Osteoblast (primary cell): ENCODE data around the gene SIRT2. TPM values are rescaled to one million over a fixed set of nuclear protein-coding genes. Genes with fewer than 3 reads are reported as not detected.

Experiments used
- DNase-seq: peaks from one replicate; pipeline ENCODE4 v3.0.0; 2011; ENCODE audit warnings: low spot score, mixed read lengths; ENCODE audit not compliant: insufficient read length; ENCODE audit errors: missing footprints
- H2AFZ ChIP-seq: 2 replicates; pipeline ENCODE4 v1.6.0; 2011; ENCODE audit warnings: mild to moderate bottlenecking, low read length
- H3K27ac ChIP-seq: 2 replicates; pipeline ENCODE4 v1.5.1; 2011; ENCODE audit warnings: mild to moderate bottlenecking, low read depth, low read length, moderate library complexity
- H3K27me3 ChIP-seq: 2 replicates; pipeline ENCODE4 v1.6.0; 2012; ENCODE audit warnings: mild to moderate bottlenecking, control low read depth, inconsistent platforms, low read length, moderate library complexity; ENCODE audit not compliant: insufficient read depth
- H3K36me3 ChIP-seq: 2 replicates; pipeline ENCODE4 v1.5.1; 2011; ENCODE audit warnings: mild to moderate bottlenecking, low read length, control low read depth, moderate library complexity; ENCODE audit not compliant: insufficient read depth
- H3K4me1 ChIP-seq: 2 replicates; pipeline ENCODE4 v1.5.1; 2011; ENCODE audit warnings: mild to moderate bottlenecking, low read length, control low read depth, moderate library complexity; ENCODE audit not compliant: insufficient read depth
- H3K4me2 ChIP-seq: 2 replicates; pipeline ENCODE4 v1.6.0; 2011; ENCODE audit warnings: mild to moderate bottlenecking, low read length; ENCODE audit not compliant: insufficient read depth
- H3K4me3 ChIP-seq: fragments of 200-600 bp; sonication (generic); 3 replicates; pipeline ENCODE4 v1.5.1; 2012; ENCODE audit warnings: mild to moderate bottlenecking, low read length, inconsistent platforms; ENCODE audit not compliant: insufficient read depth
- H3K79me2 ChIP-seq: 2 replicates; pipeline ENCODE4 v1.6.0; 2012; ENCODE audit warnings: mild to moderate bottlenecking, low read length, control low read depth, inconsistent platforms; ENCODE audit not compliant: insufficient read depth
- H3K9me3 ChIP-seq: 2 replicates; pipeline ENCODE4 v1.5.1; 2011; ENCODE audit warnings: low read depth, low read length, control low read depth
- H4K20me1 ChIP-seq: 2 replicates; pipeline ENCODE4 v1.6.0; 2012; ENCODE audit warnings: mild to moderate bottlenecking, low read length, control low read depth; ENCODE audit not compliant: insufficient read depth
- CTCF ChIP-seq: IDR thresholded peaks from 2 replicates; pipeline ENCODE4 v1.5.1; 2011; ENCODE audit warnings: mild to moderate bottlenecking, low read depth, low read length, moderate library complexity; ENCODE audit errors: extremely low read depth
- total RNA-seq: library from RNA; depleted of rRNA; stranded (reverse); fragments of >200 nt; gene quantifications from 2 replicates; pipeline ENCODE4 v1.2.3, GENCODE V29; 2012

The SIRT2 gene
- total RNA-seq, 1 donor: 77.4 TPM

GRCh38 chr19:38900743-38901190 lies 1.3 kb upstream of the SIRT2 start:
- no peaks in the 10 kb centered on the region for H3K27me3 ChIP-seq
- no peaks in the 10 kb centered on the region for H3K9me3 ChIP-seq
- H3K4me2 ChIP-seq: peak overlapping the region; percentile 99
- H2AFZ ChIP-seq: peak overlapping the region; percentile 92
- peak overlapping the region; percentile 91 for H3K27ac ChIP-seq
- H3K4me1 ChIP-seq: peaks cover 17% of the 10 kb centered on the region
- H3K79me2 ChIP-seq: peaks cover 56% of the 10 kb centered on the region
- DNase-seq: no peak
- H3K4me3 ChIP-seq: peak overlapping the region; percentile 84
- H4K20me1 ChIP-seq: peaks cover 6% of the 10 kb centered on the region
- H3K36me3 ChIP-seq: peaks cover 2% of the 10 kb centered on the region
- TF ChIP-seq CTCF: no peak

- H3K27ac ChIP-seq: peak overlapping the region; percentile 91
- peaks cover 17% of the 10 kb centered on the region for H3K4me1 ChIP-seq
- no peaks in the 10 kb centered on the region for H3K9me3 ChIP-seq
- TF ChIP-seq CTCF: no peak
- peaks cover 2% of the 10 kb centered on the region for H3K36me3 ChIP-seq
- peaks cover 6% of the 10 kb centered on the region for H4K20me1 ChIP-seq
- peak overlapping the region; percentile 99 for H3K4me2 ChIP-seq
- peak; percentile 72 for DNase-seq
- H2AFZ ChIP-seq: peak overlapping the region; percentile 92
- H3K4me3 ChIP-seq: peak overlapping the region; percentile 84
- peaks cover 59% of the 10 kb centered on the region for H3K79me2 ChIP-seq
- no peaks in the 10 kb centered on the region for H3K27me3 ChIP-seq
These were observed 798 bp upstream of the SIRT2 start for GRCh38 chr19:38900202-38900629.

- peak; percentile 87 for DNase-seq
- Histone ChIP-seq H3K4me1 (peaks cover 17% of the 10 kb centered on the region), H3K4me2 (peak overlapping the region; percentile 99), H2AFZ (peak overlapping the region; percentile 97), H3K4me3 (peak overlapping the region; percentile 84), H3K9me3 (no peaks in the 10 kb centered on the region), H3K36me3 (no peaks in the 10 kb centered on the region), H4K20me1 (peaks cover 6% of the 10 kb centered on the region), H3K27ac (peak overlapping the region; percentile 79), H3K27me3 (no peaks in the 10 kb centered on the region), H3K79me2 (peaks cover 59% of the 10 kb centered on the region)
- no peak for TF ChIP-seq CTCF
These were observed 501 bp downstream of the SIRT2 start for GRCh38 chr19:38898788-38899446.

- DNase-seq: peak; percentile 62
- Histone ChIP-seq H3K27me3 (no peaks in the 10 kb centered on the region), H3K4me3 (no peak overlapping the region), H2AFZ (no peak overlapping the region), H3K79me2 (peaks cover 36% of the 10 kb centered on the region), H3K9me3 (no peaks in the 10 kb centered on the region), H4K20me1 (peaks cover 6% of the 10 kb centered on the region), H3K4me2 (no peak overlapping the region), H3K27ac (no peak overlapping the region), H3K4me1 (peaks cover 7% of the 10 kb centered on the region), H3K36me3 (no peaks in the 10 kb centered on the region)
- no peak for TF ChIP-seq CTCF
These were observed 4.5 kb downstream of the SIRT2 start for GRCh38 chr19:38894968-38895367.
